Renal cortical epithelial cell (primary cell): ENCODE results near the gene THSD4. TPM values are rescaled to one million over a fixed set of nuclear protein-coding genes. Genes with fewer than 3 reads are reported as not detected.

ENCODE experiments used
- DNase-seq: peaks from one replicate; pipeline ENCODE4 v3.0.0-alpha.2; 2011; ENCODE audit warnings: low read depth
- total RNA-seq: library from RNA; depleted of rRNA; stranded (reverse); fragments of >200 nt; gene quantifications from 2 replicates; pipeline ENCODE4 v1.2.3, GENCODE V29; 2014

THSD4 gene
- total RNA-seq, 1 donor from 2014 or later, result 58.6 TPM

DNA sequence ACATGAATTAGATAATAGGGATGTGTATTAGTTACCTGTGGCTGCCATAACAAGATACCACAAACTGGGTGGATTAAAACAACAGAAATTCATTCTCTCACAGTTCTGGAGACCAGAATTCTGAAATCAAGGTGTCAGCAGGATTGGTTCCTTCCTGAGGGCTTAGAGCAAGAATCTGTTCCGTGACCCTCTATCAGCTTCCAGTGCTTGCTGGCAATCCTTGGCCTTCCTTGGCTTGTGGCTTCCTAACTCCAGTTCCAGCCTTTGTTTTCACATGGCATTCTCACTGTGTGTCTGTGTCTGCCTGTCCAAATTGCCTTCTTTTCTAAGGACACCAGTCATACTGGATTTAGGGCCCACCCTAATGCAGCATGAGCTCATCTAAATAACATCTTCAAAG is 600.6 kb downstream of the THSD4 start:
- DNase-seq, result no peak

DNA sequence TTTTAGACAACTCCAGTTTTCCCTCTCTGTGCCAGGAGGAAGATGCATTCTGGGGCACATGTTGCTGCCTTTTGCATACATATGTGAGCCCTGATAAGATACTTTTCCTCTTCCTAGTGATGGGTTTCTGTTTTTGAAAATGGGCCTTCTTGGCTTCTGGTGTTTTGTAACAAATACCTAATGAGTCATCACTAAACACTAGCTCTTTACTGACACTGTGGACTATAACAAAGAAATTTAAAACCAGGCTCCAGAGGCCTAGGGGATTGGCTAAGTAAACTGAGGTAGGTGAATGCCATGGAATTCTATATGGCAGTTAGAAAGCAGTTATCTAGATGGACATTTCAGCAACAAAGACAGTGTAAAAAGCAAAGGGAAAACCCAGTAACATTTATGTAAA is 601.7 kb downstream of the THSD4 start:
- DNase-seq, result peak; percentile 71

DNA sequence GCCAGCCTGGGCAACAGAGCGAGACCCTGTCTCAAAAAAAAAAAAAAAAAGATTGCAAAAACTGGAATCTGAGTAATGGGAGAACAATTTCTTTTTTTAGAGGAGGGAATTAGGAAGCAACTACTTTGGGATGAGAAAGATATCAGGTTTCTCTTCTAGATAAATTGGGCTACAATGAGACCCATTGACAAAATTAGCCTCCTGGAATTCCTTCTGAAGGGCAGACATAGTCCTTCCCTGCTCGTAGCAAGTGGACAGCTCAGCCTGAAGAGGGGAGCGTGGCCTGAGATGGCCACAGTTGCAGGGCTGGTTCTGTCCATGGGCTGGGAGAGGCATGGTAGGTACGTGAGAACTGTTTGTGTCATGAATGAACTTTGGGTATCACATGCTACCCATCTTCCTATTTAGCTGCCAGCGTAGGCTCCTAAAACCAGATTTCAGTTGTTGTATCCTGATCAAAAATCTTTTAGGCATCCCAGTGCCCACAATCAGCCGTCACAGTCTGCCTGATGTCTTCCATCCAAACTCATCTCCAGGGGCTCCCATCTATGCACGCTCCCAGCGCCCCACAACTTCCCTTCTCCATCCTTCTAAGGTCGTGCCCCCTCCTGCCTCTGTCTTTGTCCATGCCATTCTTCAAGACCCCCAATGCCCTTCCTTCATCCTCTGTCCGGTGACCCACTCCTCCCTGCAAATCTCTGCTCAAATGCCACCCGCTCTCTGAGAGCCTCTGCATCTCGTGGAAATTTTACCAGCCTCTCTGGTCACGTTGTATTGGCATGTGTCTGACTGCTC is 603.0 kb downstream of the THSD4 start:
- no peak for DNase-seq

DNA sequence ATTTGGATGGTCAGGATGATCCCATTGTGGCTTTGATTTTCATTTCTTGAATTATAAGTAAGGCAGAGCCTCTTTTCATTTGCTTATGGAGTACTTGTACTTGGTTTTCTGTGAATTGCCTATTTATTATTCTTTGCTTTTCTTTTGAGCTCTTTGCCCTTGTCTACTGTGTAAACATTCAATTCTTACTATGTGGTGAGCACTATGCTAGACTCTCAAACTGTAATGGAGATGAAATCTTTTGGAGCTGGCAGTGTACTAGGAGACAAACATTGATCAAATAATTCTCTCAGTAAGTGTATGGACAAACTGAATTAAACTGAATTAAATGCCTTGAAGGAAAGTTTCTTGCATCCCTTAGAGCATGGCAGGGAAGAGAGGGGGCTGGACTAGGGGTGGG is 608.1 kb downstream of the THSD4 start:
- DNase-seq, result no peak

DNA sequence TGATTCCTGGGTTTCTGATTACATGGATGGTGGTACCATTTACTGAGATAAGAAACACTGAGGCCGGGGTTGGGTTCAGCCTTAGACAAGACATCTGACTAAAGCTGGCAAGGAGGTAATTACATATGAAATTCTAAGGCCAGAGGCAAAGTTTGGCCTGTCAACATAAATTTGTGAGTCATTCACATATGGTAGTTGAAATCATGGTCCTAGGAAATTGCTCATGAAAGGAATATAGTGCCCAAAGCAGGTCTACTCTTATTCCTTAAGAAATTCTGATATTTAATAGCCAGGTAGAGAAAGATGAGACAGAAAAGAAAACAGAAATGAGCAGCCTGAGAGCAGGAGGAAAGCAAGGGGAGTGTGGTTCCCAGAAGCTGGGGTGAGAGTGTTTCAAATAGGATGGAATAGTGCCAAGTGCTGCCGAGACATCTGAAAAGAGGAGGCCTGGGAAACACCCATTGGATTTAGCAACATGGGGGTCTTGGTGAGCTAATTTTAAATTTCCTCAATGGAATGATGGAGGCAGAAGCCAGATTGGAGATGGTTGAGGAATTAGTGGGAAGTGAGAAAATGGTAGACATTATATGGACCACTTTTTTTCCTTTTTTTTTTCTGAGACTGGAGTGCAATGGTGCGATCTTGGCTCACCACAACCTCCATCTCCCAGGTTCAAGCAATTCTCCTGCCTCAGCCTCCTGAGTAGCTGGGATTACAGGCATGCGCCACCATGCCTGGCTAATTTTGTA is 610.1 kb downstream of the THSD4 start:
- DNase-seq, result peak; percentile 61

DNA sequence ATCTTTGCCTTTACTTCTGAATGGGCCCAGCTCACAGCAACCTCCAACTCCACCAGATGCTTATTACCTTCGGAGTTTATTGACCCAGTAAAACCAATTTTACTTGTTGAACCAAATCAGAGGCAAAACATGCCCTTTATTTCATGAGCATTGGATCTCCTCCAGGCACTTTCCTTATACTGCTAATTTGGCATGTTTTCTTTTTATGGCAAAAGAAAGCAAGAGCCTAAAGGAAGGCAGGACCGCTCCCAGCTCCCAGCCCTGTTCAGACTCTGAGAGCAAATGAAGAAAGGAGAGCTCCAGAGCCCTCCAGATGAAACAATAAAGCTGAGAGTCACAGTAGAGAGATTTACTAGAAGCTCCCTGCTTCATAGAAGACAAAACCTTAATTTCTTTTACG is 613.6 kb downstream of the THSD4 start:
- no peak for DNase-seq

DNA sequence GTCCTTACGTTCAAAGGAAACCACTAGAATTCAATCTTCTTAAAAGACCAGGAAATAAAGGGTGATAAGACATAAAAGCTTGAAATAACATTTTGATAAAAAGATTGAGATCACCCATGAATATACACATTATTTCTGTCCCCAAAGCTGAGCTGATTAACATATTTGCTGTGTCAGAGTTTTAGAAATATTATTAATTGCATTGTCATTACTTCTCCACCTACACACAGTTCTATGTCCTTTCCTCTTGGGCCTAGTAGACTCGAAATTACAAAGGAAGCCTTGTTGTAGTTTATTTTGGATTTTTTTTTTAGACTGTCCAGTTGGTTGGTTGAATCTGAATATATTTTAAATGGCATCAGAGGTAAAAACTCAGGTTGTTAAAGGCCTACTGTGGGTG is 614.0 kb downstream of the THSD4 start:
- DNase-seq, result no peak

DNA sequence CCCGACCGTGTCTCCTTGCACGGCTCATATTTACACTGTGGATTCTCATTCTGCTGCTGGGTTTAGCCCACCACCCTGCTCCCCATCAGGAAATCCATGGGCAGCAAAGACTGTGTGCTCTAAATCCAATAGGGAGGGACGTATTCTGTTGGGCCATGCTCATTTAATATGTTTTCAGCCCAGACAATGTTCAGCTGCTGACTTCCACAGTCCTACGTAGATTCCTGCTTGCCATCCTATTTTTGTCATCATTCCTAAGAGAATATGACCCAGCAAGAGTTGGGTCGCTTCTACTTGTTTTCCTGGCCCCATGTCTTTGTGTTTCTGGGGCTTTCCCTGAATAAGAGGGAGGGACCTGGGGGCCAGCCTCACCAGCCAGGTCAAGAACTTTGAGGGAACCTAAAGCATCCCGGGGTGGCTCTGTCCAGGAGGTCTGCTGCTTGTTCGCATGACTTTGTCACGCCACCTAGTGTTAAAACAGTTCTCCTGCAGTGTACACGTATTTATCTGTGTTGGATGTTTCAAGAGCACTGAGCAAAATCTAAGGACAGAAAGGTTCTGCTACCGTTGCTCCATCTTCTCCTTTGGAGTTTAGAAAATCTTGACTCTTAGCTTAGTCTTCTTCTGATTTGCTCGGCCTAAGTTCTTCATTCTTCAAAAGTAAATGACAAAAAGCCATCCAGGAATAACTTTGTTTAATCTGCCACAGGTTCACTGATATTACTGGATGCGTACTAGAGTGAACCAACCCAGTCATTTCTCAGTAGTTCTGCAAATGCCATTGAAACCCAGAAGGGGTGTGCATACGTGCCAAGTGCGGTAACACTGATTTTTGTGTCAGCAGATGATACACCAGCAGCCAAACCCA is 615.2 kb downstream of the THSD4 start:
- peak; percentile 73 for DNase-seq

DNA sequence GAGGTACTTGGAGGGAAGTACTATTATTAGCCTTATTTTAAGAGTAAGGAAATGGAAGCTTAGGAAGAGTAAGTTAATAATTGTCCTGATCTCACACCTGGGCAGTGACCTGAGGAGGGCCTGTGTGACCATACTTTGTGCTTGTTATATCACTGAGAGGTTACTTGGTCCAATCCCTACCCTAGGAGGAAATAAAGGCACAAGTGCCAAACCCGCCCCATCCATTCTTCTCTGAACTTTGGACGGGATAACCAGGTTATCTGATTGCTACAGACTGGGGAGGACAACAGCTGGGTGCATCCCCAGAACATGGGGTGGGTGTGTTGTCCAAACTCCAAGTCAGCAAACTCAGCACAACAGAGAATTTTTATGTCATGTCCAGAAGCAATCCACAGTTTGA is 617.4 kb downstream of the THSD4 start:
- peak; percentile 33 for DNase-seq

DNA sequence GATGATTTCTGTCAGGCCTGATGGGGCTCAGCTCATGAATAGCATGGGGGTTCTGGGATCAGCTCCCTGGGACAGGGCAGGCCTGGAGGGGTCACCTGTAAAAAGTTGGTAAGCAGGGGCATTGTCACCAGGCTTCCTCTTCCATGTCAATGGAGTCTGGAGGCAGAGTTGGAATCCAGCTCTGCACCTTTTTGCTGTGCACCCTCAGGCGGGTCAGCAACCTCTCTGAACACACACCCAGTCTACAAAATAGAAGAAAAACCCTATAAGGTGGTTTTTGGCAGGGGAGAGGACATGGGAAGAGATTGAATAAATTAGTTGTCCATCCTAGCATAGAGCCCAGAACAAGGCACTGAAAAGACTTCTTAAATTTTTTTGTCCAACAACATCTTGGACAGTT is 617.9 kb downstream of the THSD4 start:
- DNase-seq, result no peak

DNA sequence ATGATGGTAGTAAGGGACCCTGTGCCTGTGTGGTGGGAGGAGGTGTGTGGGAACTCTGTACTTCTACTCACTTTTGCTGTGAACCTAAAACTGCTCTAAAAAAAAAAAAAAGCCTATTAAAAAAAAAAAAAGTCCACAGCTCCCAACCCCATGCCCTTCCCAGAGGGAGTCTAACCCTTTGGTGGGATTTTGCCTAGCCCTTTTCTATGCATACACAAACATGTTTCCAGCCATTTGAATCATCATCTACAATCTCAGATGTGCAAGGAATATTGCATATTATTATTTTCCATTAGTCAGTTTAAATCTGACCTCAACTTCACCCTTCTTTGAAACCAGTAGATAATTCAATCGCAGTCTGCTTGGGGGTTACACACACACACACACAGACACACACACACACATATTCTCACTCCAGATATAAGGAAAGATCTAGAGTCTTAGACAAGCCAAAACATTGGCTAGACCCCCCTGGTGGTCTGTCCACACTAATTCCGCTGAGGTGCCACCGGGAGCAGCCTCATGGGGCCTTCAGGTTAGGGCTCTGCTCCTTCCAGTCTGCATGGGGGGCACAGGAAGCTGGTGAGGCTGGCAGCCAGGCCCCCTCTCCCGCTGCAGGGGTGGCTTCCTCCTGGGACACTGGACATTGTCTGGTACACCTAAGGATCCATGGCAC is 619.6 kb downstream of the THSD4 start:
- DNase-seq, result no peak

DNA sequence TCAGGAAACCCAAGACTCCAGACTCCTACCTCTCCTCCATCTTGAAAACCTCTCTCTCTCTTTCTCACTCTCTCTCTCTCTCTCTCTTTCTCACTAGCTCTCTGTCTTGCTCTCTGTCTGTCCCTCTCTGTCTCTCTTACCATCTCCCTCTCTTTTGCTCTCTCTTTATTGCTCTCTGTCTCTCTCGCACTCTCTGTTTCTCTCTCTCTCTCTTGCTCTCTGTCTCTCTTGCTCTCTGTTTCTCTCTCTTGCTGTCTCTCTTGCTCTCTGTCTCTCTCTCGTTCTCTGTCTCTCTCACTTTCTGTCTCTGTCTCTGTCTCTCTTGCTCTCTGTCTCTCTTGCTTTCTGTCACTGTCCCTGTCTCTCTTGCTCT is 620.1 kb downstream of the THSD4 start:
- no peak for DNase-seq

DNA sequence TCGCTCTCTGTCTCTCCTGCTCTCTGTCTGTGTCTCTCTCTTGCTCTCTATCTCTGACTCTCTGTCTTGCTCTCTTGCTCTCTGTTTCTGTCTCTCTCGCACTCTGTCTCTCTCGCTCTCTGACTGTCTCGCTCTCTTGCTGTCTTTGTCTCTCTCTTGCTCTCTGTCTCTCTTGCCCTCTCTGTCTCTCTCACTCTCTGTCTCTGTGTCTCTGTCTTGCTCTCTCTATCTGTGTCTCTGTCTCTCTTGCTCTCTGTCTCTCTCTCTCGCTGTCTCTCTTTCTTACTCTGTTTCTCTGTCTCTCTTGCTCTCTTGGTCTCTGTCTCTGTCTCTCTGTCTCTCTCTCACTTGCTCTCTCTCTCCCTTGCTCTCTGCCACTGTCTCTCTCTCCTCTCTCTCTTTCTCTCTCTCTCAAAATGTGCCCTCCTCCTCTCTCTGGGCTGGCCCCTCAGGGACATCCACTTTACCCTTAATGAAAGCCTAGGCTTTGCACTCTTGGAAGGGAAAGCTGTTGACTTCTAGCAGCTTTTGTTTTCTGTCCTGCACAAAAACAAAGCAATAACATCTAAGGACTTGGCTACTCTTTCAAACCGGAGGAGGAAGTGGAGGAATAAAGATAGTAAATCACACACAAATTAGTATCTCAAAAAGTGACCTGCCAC is 621.1 kb downstream of the THSD4 start:
- no peak for DNase-seq

DNA sequence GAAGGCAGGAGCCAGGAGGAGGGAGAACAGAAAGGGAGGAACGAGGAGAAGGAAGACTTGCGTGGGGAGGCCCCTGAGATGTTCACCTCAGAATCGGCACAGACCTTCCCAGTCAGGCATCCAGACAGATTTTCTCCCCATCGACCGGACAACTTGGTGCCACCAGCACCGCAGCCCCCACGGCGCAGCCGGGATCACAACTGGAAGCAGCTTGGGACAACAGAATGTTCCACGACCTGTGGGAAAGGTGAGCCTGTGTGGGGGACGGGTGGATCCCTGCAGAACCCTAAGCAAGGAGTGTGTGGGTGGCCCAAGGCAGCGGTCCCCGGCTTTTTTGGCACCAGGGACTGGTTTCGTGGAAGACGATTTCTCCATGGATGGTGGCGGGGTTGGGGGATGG is 622.5 kb downstream of the THSD4 start:
- DNase-seq, result no peak

DNA sequence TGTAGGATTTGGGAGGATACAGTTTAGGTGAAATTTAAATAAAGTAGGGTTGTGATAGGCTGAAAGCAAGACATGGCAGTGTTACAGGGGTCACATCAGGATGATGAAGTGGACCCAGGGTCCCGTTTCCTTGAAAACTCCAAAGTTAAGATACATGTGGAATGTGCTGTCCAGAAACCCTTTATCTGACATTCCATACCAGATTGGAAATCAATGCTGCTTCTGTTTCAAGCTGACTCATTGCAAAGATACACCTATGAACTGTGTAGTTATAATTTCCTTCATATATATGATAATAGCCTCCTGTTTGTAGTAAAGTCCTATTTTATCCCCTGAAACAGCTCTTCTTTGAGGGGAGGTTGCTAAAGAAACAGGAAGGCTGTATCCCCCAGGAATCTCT is 624.1 kb downstream of the THSD4 start:
- no peak for DNase-seq

DNA sequence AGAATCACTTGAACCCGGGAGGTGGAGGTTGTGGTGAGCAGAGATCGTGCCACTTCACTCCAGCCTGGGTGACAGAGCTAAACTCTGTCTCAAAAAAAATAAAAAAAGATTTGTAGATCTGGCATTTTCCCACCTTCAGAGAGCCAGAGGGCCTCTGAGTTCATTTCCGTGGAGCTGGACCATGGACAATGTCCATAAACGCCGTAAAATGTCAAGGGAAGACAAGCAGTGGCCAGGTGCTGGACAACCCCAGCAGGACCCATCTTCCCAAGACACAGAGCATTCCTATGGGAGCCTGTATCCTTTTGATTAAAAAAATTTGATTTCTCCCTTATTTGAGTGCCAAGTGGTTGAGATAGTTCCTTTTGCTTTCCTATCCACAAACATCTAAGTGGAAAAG is 627.7 kb downstream of the THSD4 start:
- DNase-seq, result no peak

DNA sequence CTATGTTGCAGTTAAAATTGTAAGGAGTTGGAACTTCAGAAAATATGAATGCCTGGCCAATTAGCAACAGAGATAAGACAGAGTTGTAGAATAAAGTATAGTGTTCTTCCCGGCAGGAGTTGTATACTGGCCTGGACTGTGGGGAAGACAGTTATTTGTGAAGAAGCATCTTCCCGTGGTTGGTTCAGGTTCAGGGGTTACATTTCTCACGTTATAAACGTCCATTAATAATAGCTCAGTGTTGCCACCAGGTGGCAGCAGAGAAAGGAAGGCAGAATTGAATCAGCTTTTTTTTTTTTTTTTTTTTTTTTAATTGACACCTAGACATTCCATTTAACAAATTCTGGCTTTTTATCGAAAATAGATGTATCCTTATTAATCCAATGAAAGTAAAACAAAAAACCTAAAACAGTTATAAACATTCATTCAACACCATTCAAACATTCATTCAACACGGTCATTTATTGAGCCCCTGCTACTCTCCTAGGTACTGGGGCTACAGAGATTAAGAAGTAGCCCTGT is 628.7 kb downstream of the THSD4 start:
- peak; percentile 63 for DNase-seq

DNA sequence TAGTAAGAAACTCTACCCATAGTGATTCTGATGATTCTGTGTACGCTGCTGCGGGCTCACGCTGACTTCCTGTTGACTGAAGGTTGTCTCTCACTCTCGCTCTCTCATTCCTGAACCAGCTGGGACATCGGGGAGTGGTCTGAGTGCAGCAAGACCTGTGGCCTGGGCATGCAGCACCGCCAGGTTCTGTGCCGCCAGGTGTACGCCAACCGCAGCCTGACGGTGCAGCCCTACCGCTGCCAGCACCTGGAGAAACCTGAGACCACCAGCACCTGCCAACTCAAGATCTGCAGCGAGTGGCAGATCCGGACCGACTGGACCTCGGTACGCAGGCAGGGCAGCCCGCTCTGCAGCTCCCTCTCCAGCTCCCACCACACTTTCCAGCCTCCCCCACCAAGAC is 631.4 kb downstream of the THSD4 start:
- no peak for DNase-seq

DNA sequence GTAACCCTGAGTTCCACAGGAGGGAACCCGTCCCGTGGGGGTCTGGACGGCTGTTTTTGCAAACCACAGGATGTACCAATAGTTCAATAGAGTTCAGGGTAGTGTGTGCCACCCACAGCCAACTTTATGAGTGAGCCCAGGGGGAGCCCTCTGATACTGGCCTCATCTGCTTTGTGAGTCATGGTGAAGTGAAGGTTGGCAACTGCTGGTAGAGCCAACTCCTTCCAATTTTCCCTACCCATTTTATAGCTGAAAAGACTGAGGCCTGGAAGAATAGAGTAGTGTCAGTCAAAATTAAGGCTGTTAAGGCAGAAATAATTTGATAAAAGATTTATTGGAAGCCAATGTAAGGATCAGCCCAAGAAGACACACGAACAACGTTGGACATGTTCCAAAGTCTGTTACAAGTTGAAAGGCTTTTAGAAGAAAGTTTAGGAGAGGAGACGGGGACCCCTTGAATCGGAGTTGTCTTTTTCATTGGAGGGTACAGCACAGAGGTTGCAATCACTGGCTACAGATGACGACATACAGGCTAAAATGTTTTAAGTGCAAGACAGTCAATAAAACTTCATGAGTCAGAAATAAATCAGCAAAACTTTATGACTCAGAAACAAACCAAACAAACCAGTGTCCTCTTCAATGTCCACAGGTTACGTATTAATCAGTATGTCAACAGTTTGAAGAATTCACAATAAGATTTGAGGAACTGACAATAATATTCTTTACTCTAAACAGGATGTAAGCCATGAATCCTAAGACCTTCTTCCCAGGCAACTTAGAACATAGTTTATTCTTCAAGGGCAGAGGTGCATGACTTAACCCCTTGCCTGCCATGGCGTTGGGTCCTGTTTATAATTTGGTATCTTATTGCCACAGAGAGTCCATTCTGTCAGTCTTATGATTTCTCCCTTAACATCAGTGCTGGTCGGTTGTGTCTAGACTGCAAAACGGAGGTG is 632.1 kb downstream of the THSD4 start:
- peak; percentile 100 for DNase-seq

DNA sequence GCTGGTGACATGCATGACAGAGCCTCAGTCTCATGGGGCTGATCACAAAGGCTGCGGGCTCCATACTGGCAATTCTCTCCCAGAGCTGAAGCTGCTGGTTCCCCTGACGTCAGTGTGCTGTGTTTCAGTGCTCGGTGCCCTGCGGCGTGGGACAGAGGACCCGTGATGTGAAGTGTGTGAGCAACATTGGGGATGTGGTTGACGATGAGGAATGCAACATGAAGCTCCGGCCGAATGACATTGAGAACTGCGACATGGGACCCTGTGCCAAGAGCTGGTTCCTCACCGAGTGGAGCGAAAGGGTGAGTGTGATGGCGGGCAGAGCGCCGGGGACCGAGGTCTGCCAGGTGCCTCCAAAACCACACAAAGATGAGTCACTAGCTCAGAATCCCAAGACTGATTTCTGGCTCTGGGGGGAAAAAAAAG is 633.0 kb downstream of the THSD4 start:
- peak; percentile 93 for DNase-seq
